GM21528 (cell line): ENCODE measurements around the gene EXOC3L4.

Experiments used
- ATAC-seq: cut with Tn5 transposase; IDR thresholded peaks from one replicate; pipeline ENCODE4 v1.9.1; 2021; ENCODE audit warnings: mild to moderate bottlenecking, moderate library complexity; ENCODE audit not compliant: unreplicated experiment, low FRiP score

Gene EXOC3L4

GRCh38 chr14:103129301-103130016 lies 34.9 kb downstream of the EXOC3L4 start:
- no peak for ATAC-seq

DNA sequence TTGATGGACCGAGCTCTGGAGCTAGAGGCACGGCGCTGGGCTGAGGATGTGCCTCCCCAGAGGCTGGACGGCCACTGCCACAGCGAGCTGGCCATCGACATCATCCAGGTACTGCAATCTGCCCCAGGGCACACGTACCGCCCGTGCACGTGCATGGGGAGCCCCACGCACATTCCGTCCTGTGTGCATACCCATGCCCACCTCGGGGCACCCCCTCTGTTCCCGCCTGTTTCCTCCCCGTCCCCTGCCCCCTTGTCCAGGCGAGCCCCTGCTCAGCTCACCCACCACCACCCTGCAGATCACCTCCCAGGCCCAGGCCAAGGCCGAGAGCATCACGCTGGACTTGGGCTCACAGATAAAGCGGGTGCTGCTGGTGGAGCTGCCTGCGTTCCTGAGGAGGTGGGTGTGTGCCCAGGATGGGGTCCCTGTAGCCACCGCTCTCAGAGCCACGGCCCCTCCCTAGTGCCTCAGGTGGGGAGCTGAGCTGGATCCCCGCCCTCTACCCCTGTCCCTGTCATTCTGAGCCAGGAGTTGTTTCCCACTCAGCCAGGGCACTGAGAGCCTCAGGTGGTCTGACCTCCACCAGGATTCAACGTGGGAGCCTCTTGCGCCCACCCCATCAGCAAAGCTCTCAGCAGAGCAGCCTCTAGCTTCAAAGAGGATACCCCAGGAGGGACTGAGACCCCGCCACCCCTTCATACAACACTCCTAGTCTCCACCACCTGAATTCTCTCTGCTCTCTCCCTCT lies 35.7 kb downstream of the EXOC3L4 start:
- ATAC-seq, result no peak

GRCh38 chr14:103130965-103131364 lies 36.4 kb downstream of the EXOC3L4 start:
- no peak for ATAC-seq

DNA sequence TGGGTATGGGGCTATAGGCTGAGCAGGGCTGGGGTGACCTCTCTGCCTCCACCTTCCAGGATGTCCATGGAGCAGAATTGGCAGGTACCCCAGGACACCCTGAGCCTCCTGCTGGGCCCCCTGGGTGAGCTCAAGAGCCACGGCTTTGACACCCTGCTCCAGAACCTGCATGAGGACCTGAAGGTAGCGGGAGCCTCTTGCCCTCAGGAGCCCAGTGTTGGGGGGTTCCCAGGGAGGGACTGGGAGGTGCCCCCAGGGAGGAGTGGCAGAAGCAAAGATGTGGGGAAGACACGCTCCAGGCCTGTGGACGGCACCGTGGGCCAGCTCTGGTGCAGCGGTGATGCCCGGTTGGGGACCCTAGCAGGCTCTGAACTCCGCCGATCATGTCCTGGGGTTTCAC lies 37.1 kb downstream of the EXOC3L4 start:
- ATAC-seq, result no peak

DNA sequence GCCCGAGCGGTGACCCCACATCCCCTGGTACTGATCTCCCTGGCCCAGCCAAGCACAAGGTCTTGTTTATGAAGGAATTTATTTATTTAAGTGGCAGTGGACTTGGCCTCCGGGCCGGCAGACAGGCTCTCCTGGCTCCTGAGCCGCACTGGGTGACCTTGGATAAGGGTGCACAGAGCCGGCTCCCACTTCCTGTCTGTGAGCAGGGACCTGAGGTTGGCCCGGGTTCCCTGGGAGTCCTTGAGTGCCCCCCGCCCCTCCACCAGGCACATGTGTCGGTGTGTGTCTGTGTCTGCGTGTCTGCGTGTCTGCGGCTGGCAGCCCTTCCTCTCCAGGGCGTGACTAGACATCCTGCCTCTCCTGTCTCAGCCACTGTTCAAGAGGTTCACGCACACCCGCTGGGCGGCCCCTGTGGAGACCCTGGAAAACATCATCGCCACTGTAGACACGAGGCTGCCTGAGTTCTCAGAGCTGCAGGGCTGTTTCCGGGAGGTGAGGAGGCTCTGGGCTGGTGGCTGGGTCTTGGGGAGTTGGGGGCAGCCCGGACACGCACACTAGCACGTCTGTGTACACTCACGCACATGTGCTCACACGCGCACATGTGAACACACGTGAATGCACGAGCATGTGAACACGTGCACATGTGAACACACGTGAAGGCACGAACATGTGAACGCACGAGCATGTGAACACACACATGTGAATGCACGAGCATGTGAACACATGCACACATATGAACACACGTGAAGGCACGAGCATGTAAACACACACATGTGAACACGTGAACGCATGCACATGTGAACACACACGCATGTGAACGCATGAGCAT lies 38.1 kb downstream of the EXOC3L4 start:
- no peak for ATAC-seq

DNA sequence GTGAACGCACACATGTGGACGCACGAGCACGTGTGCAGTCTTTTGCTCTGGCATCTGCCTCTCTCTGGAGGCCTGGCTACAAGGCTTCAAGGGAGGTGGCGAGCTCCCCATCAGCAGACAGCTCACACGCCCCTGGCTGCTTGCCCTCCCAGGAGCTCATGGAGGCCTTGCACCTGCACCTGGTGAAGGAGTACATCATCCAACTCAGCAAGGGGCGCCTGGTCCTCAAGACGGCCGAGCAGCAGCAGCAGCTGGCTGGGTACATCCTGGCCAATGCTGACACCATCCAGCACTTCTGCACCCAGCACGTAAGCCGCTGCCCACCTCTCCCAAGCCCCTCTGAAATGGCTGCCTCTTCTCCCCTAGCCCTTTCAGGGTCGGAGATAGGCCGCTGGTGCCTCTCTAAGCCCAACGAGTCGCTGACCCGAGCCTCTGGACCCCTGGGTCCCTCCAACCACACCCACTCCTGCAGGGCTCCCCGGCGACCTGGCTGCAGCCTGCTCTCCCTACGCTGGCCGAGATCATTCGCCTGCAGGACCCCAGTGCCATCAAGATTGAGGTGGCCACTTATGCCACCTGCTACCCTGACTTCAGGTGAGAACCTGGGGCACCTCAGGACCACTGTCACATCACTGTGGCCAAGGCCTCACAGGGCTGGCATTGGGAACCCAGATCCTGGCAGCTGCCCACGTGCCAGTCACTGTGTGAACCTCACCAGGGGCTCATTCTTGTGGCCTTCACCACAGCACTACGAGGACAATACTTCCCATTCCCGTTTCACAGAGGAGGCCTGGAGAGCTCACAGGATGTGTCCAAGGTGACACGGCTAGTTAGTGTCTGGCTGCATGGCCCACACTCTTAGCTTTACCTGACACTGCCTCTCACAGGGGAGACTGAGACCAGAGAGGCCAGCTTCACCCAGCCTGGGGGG lies 39.0 kb downstream of the EXOC3L4 start:
- ATAC-seq, result no peak

- ATAC-seq, result no peak
Observed at GRCh38 chr14:103134405-103134804, 39.9 kb downstream of the EXOC3L4 start.

DNA sequence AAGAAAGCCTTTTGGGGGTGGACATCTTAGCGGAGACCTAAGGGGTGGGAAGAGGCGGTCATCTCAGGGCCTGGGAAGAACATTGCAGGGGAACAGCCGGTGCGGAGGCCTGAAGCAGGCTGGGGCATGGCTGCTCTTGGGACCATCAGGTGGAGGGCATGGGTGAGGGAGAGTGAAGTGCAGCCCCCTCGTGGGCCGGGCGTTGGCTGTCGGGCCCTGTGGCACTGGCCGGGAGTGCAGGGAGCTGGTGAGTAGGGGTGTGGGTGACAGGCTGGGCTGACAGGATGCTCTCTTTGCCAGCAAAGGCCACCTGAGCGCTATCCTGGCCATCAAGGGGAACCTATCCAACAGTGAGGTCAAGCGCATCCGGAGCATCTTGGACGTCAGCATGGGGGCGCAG lies 40.4 kb downstream of the EXOC3L4 start:
- ATAC-seq, result no peak

GRCh38 chr14:103135333-103136260 lies 41.1 kb downstream of the EXOC3L4 start:
- no peak for ATAC-seq

- no peak for ATAC-seq
Observed at GRCh38 chr14:103136388-103137271, 42.1 kb downstream of the EXOC3L4 start.

GRCh38 chr14:103137689-103138300 lies 43.3 kb downstream of the EXOC3L4 start:
- ATAC-seq, result no peak

- no peak for ATAC-seq
Observed at GRCh38 chr14:103138301-103139131, 44.0 kb downstream of the EXOC3L4 start.

- no peak for ATAC-seq
Observed at GRCh38 chr14:103139132-103140025, 44.9 kb downstream of the EXOC3L4 start.

- ATAC-seq, result no peak
Observed at GRCh38 chr14:103140316-103141109, 46.0 kb downstream of the EXOC3L4 start.
